MCF 10A (cell line): ENCODE results near the gene AATK. TPM values are rescaled to one million over a fixed set of nuclear protein-coding genes. Genes with fewer than 3 reads are reported as not detected.

Experiments used
- BruUV-seq: library from RNA; stranded (reverse); fragments of 400-500 nt; replicated peaks from 2 replicates; lab custom pipeline; 2021; lab: Mats Ljungman, UMichigan
- CTCF ChIA-PET: fragments of 300-600 bp; sonication (Branson Sonifier 250); formaldehyde crosslinking; extraction: SDS; loops from one replicate; lab custom pipeline; 2021; ENCODE audit warnings: antibody characterized with exemption, inconsistent platforms; lab: Yijun Ruan, JAX
- POLR2A ChIA-PET: fragments of 300-600, 350-650 bp; sonication (Branson Sonifier 250); formaldehyde crosslinking; extraction: SDS; loops from one replicate; lab custom pipeline; 2020; ENCODE audit warnings: antibody characterized with exemption, inconsistent platforms; lab: Yijun Ruan, JAX
- DNase-seq: peaks from one replicate; pipeline ENCODE4 v3.0.0-alpha.2; 2018; ENCODE audit not compliant: unreplicated experiment
- H3K27ac Mint-ChIP-seq: one replicate; pipeline ENCODE4 v1.8.0; 2022; ENCODE audit warnings: mild to moderate bottlenecking, low read depth, mixed read lengths; ENCODE audit not compliant: unreplicated experiment
- H3K27me3 Mint-ChIP-seq: one replicate; pipeline ENCODE4 v1.8.0; 2022; ENCODE audit warnings: mixed read lengths; ENCODE audit not compliant: insufficient read depth, unreplicated experiment
- H3K36me3 Mint-ChIP-seq: one replicate; pipeline ENCODE4 v1.8.0; 2022; ENCODE audit warnings: mild to moderate bottlenecking, moderate library complexity, mixed read lengths; ENCODE audit not compliant: insufficient read depth, unreplicated experiment
- H3K4me1 Mint-ChIP-seq: one replicate; pipeline ENCODE4 v1.8.0; 2022; ENCODE audit warnings: mixed read lengths; ENCODE audit not compliant: insufficient read depth, unreplicated experiment
- H3K4me3 Mint-ChIP-seq: one replicate; pipeline ENCODE4 v1.8.0; 2022; ENCODE audit warnings: mild to moderate bottlenecking, moderate library complexity, mixed read lengths; ENCODE audit not compliant: unreplicated experiment
- H3K9me3 Mint-ChIP-seq: one replicate; pipeline ENCODE4 v1.8.0; 2022; ENCODE audit warnings: mixed read lengths; ENCODE audit not compliant: unreplicated experiment
- intact Hi-C: fragments of 100-400 bp; cut with micrococcal nuclease; formaldehyde crosslinking; loops from 2 replicates; pipeline ENCODE4 v1.14.1; 2022
- total RNA-seq: library from RNA; stranded (reverse); gene quantifications from 2 replicates; pipeline ENCODE4 v1.2.3, GENCODE V29; 2022
- TF ChIP-seq, protein P1 (sequence below): fragments of 200-600 bp; IDR thresholded peaks from one replicate; pipeline ENCODE4 v1.8.0; 2022; ENCODE audit warnings: antibody characterized with exemption, mild to moderate bottlenecking; ENCODE audit not compliant: unreplicated experiment

AATK gene
- total RNA-seq, 1 experiment from 2014 or later, result 1.4 TPM

DNA sequence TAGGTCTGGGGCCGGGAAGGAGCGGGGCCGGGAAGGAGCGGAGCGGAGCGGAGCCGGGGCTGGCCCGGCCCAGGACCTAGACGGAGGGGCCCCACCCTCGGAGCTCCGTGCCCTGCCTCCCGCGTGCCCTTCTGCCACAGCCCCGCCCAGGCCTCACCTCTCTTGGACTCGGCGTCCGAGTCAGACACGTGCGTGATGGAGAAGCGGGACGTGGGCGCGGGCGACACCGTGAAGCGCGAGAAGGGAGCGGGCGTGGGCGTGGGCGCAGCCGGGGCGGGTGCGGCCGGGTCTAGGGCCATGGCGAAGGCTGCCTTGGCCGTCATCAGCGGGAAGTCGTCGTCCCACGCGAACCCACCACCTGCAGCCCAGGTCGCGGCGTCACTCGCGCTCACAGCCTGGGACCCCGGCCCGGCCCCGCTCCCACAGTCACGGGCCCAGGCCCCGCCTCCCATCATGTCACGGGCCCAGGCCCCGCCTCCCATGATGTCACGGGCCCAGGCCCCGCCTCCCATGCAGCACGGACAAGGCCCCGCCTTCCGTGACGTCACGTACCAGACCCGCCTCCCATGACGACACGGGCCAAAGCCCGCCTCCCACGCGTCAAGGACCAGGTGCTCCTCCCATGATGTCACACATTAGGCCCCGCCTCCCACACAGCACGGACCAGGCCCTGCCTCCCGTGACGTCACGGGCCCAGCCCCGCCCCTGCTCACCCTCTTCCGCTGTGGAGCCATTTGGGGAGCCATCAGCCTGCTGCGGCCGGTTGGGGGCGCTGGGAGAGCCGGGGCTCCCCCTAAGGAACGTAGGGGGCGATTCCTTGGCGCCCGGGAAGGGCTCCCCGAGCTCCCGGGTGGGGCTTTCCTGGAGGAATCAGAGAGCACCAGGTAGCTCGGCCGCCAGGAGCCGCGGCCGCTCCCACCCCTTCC, 46.5 kb downstream of the AATK start:
- ChIA-PET POLR2A (interaction anchor here (0.6 to 1.2 kb wide), 7 partner anchors 8 to 120 kb away, joined by 3 to 7 read pairs (median 5); partner anchors contain the start of genes NDUFAF8 and TEPSIN), CTCF (interaction anchor here (1.1 to 1.3 kb wide), 2 partner anchors 14 to 16 kb away, joined by 4 read pairs; no protein-coding TSS in a partner anchor)
- no TSS peak for BruUV-seq
- TF ChIP-seq, protein P1, sequence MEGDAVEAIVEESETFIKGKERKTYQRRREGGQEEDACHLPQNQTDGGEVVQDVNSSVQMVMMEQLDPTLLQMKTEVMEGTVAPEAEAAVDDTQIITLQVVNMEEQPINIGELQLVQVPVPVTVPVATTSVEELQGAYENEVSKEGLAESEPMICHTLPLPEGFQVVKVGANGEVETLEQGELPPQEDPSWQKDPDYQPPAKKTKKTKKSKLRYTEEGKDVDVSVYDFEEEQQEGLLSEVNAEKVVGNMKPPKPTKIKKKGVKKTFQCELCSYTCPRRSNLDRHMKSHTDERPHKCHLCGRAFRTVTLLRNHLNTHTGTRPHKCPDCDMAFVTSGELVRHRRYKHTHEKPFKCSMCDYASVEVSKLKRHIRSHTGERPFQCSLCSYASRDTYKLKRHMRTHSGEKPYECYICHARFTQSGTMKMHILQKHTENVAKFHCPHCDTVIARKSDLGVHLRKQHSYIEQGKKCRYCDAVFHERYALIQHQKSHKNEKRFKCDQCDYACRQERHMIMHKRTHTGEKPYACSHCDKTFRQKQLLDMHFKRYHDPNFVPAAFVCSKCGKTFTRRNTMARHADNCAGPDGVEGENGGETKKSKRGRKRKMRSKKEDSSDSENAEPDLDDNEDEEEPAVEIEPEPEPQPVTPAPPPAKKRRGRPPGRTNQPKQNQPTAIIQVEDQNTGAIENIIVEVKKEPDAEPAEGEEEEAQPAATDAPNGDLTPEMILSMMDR, result peak; percentile 70
- intact Hi-C loops, result no loop called here
- H3K27ac Mint-ChIP-seq, result peak overlapping the region; percentile 87
- DNase-seq, result peak; percentile 98
- no peaks in the 10 kb centered on the region for H3K27me3 Mint-ChIP-seq
- no peaks in the 10 kb centered on the region for H3K9me3 Mint-ChIP-seq
- peaks cover 12% of the 10 kb centered on the region for H3K4me1 Mint-ChIP-seq
- H3K4me3 Mint-ChIP-seq, result peak overlapping the region; percentile 84
- peaks cover 23% of the 10 kb centered on the region for H3K36me3 Mint-ChIP-seq

DNA sequence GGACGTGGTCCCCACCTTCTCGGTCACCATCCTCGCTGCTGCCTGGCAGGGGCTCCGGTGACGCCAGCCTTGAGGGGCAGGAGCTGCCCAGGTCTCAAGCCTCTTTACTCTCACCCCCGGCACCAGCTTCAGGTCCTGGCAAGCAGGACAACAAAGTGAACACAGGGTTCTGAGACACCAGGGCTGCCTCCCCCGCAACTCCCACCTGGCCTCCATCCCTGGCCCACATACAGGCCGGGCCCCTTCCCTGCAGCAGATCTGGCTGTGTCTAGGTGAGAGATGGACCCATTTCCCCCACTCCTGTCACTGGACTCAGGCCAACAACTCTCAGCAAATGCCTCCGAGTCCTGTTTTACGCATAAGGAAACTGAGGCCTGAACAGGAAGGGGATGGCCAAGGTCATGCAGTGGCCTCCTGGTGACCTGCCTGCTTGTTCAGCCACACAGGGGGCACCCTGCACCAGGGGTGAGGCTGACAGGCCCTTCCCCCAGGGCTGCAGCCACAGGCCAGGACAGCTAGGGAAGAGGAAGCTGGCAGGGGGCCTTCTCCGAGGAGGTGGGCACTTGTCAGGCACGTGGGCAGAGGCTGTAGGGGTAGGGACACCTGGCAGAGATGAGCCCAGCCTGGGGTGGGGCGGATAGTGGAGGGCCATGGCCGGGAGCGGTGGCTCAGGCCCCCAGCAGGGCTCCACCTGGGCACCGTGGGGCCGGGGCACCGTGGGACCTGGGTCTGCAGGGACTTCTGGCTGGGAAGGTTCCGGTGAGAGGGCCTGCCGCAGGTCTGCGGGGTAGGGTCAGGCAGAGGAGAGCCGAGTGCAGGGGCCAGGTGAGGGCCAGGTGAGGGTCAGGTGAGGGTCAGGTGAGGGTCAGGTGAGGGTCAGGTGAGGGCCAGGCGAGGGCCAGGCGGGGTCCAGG, 47.5 kb downstream of the AATK start:
- no peak for DNase-seq
- CTCF ChIA-PET, result interaction anchor here (1.0 kb wide), 1 partner anchor 18 kb away, joined by 3 read pairs; no protein-coding TSS in a partner anchor
- intact Hi-C loops, result no loop called here
- Mint-ChIP-seq H3K36me3 (peaks cover 30% of the 10 kb centered on the region), H3K9me3 (no peaks in the 10 kb centered on the region), H3K4me3 (peak overlapping the region; percentile 84), H3K27me3 (no peaks in the 10 kb centered on the region), H3K4me1 (peaks cover 12% of the 10 kb centered on the region), H3K27ac (peak overlapping the region; percentile 87)
- POLR2A ChIA-PET, result interaction anchor here (0.7 to 1.2 kb wide), 5 partner anchors 11 to 82 kb away, joined by 3 to 7 read pairs (median 5); no protein-coding TSS in a partner anchor
- BruUV-seq, result no TSS peak
- TF ChIP-seq, protein P1, result no peak

DNA sequence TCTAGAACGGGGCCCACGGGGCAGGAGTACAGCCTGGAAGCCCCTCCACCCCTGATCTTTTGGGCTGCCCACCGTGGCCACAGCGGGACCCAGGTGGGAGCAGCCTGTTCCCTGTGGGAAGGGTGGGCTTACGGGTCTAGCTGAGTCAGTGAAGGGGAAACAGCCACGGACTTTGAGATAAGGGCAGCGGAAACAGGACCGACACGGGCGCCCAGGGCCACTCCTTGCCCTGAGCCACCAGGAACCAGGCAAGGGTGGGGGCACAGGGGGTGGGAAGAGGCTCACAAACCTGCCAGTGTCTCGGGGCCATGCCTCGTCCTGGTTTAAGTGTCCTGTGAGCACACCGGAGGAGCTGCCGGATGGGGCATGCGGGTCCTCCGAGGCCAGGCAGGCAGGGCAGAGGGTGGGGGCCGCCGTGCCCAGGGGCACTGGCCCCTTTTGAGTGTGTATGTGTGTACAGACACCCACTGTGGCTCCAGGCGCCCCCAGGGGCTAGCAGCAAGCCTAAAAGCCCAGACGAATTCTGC, 48.3 kb downstream of the AATK start:
- DNase-seq, result no peak
- Mint-ChIP-seq H3K27ac (peak overlapping the region; percentile 75), H3K4me3 (no peak overlapping the region), H3K36me3 (peaks cover 27% of the 10 kb centered on the region), H3K9me3 (no peaks in the 10 kb centered on the region), H3K27me3 (no peaks in the 10 kb centered on the region), H3K4me1 (peaks cover 12% of the 10 kb centered on the region)
- POLR2A ChIA-PET, result interaction anchor here (0.7 kb wide), 1 partner anchor 11 kb away, joined by 3 read pairs; no protein-coding TSS in a partner anchor
- BruUV-seq, result TSS peak; percentile 42
- intact Hi-C loops, result no loop called here
- CTCF ChIA-PET, result interaction anchor here (1.0 to 1.7 kb wide), 2 partner anchors 18 to 19 kb away, joined by 3 to 4 read pairs; no protein-coding TSS in a partner anchor
- TF ChIP-seq, protein P1, result no peak
